ENCODE measurements around the gene ABCA3.

Gene ABCA3

GRCh38 chr16:2288726-2289125, 51.8 kb downstream of the ABCA3 start:
- Histone ChIP-seq H3K9ac (peak overlapping the region in 3 of 11 experiments; percentile 13 to 47 (median 26); a peak in 2 of 22 replicates), H3K27me3 (no peaks in the 10 kb centered on the region), H3K27ac (peak overlapping the region in 5 of 11 experiments; percentile 10 to 36 (median 23); a peak in 6 of 22 replicates), H3K36me3 (peaks cover 0 to 15% (median 0%) of the 10 kb centered on the region in 11 experiments; a peak in 5 of 22 replicates), H4K20me1 (no peaks in the 10 kb centered on the region; a peak in 2 of 22 replicates), H3K4me1 (peaks cover 0 to 18% (median 12%) of the 10 kb centered on the region in 10 experiments; a peak in 15 of 20 replicates), H3K4me2 (peak overlapping the region in 9 of 11 experiments; percentile 31 to 58 (median 40); a peak in 15 of 22 replicates), H3K9me3 (replicated peaks in 1 of 11) (no peaks in the 10 kb centered on the region), H3K4me3 (no peak overlapping the region)
- no peak for TF ChIP-seq Cebpa-rat (IDR thresholded peaks at IDR 0.05)

DNA sequence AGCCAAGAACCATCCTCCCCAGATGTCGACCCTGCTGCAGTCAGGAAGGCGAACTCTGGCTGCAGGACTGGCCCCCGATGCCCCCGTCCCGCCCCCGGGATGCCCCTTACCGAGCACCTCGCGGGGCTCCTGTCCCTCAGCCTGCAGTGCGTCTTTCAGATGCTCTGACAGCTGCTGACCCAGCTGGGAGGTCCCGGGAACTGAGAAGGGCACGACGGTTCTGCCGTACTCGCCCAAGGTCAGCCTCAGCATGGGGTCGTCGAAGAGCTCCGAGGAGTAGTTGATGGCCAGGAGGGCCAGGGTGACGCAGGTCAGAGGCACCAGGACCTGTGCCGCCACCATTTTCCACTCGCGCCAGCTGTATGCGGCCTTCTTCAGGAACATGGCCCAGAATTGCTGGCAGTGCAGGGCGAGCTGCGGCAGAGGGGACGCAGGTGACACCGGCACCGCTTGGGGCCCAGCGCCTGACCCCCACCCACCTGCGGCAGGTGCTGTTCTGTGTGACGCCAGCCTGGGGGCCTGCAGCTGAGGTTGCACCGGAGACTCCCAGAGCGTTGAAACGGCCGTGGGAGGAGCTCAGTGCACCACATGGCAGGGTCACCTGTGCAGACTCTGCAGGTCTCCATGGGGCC, 52.5 kb downstream of the ABCA3 start:
- Histone ChIP-seq H3K9me3 (replicated peaks in 1 of 11) (no peaks in the 10 kb centered on the region), H3K27me3 (no peaks in the 10 kb centered on the region), H3K36me3 (peaks cover 0 to 15% (median 0%) of the 10 kb centered on the region in 11 experiments; a peak in 5 of 22 replicates), H3K27ac (peak overlapping the region in 1 of 11 experiments; percentile 23; a peak in 1 of 22 replicates), H3K4me2 (peak overlapping the region in 9 of 11 experiments; percentile 31 to 58 (median 40); a peak in 11 of 22 replicates), H3K4me3 (no peak overlapping the region), H3K9ac (no peak overlapping the region), H4K20me1 (no peaks in the 10 kb centered on the region; a peak in 2 of 22 replicates), H3K4me1 (peaks cover 0 to 18% (median 12%) of the 10 kb centered on the region in 10 experiments; a peak in 15 of 20 replicates)
- TF ChIP-seq Cebpa-rat (IDR thresholded peaks at IDR 0.05) = no peak

GRCh38 chr16:2286550-2286949, 54.0 kb downstream of the ABCA3 start:
- Histone ChIP-seq H3K27me3 (no peaks in the 10 kb centered on the region), H3K27ac (no peak overlapping the region), H3K4me2 (no peak overlapping the region), H3K36me3 (peaks cover 0 to 15% (median 0%) of the 10 kb centered on the region in 11 experiments; a peak in 5 of 22 replicates), H3K4me1 (peaks cover 0 to 18% (median 12%) of the 10 kb centered on the region in 10 experiments; a peak in 15 of 20 replicates), H3K4me3 (no peak overlapping the region), H3K9me3 (replicated peaks in 1 of 11) (no peaks in the 10 kb centered on the region), H3K9ac (no peak overlapping the region), H4K20me1 (no peaks in the 10 kb centered on the region; a peak in 2 of 22 replicates)
- no peak for TF ChIP-seq Cebpa-rat (IDR thresholded peaks at IDR 0.05)

DNA sequence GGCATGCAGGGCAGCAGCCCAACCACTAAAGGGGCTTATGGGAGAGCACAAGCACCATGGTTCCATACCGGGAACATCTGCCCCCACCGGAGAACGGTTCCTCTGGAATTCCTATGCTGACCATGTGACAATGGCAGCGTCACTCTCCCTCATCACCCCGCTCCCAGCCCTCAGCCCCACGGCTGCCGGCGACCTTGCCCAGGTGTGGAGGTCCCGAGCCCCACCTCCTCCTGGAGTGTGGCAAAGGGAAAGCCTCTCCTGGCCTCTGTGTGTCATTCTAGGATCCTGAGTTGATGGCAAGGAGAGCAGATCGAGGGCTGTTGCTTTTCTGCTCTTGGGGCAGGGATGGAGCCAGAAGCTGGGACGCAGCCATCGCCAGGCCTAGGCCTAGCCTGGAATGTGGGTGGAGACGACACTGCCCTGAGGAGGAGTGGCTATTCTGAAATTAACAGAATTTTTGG, 54.8 kb downstream of the ABCA3 start:
- no peak overlapping the region for H3K27ac ChIP-seq
- H3K4me3 ChIP-seq = no peak overlapping the region
- peaks cover 0 to 15% (median 0%) of the 10 kb centered on the region in 11 experiments; a peak in 5 of 22 replicates for H3K36me3 ChIP-seq
- no peaks in the 10 kb centered on the region for H3K9me3 ChIP-seq (replicated peaks in 1 of 11)
- no peak overlapping the region for H3K4me2 ChIP-seq
- H3K9ac ChIP-seq = no peak overlapping the region
- H3K27me3 ChIP-seq = no peaks in the 10 kb centered on the region
- peaks cover 0 to 18% (median 12%) of the 10 kb centered on the region in 10 experiments; a peak in 15 of 20 replicates for H3K4me1 ChIP-seq
- no peak for TF ChIP-seq Cebpa-rat (IDR thresholded peaks at IDR 0.05)
- no peaks in the 10 kb centered on the region; a peak in 2 of 22 replicates for H4K20me1 ChIP-seq

GRCh38 chr16:2284797-2285576, 55.5 kb downstream of the ABCA3 start:
- no peak overlapping the region for H3K9ac ChIP-seq
- no peak for TF ChIP-seq Cebpa-rat (IDR thresholded peaks at IDR 0.05)
- H3K27me3 ChIP-seq = no peaks in the 10 kb centered on the region
- peaks cover 0 to 17% (median 12%) of the 10 kb centered on the region in 10 experiments; a peak in 15 of 20 replicates for H3K4me1 ChIP-seq
- no peak overlapping the region for H3K27ac ChIP-seq
- no peaks in the 10 kb centered on the region; a peak in 2 of 22 replicates for H4K20me1 ChIP-seq
- H3K4me3 ChIP-seq = no peak overlapping the region
- no peaks in the 10 kb centered on the region for H3K9me3 ChIP-seq (replicated peaks in 1 of 11)
- H3K4me2 ChIP-seq = no peak overlapping the region
- H3K36me3 ChIP-seq = peaks cover 0 to 15% (median 0%) of the 10 kb centered on the region in 11 experiments; a peak in 5 of 22 replicates

GRCh38 chr16:2284001-2284770, 56.3 kb downstream of the ABCA3 start:
- Histone ChIP-seq H3K9ac (no peak overlapping the region), H4K20me1 (peaks cover 0 to 2% (median 0%) of the 10 kb centered on the region in 11 experiments; a peak in 2 of 22 replicates), H3K9me3 (replicated peaks in 1 of 11) (no peaks in the 10 kb centered on the region), H3K27me3 (no peaks in the 10 kb centered on the region), H3K4me3 (no peak overlapping the region), H3K27ac (no peak overlapping the region), H3K4me1 (peaks cover 0 to 13% (median 12%) of the 10 kb centered on the region in 10 experiments; a peak in 15 of 20 replicates), H3K36me3 (peaks cover 0 to 15% (median 0%) of the 10 kb centered on the region in 11 experiments; a peak in 5 of 22 replicates), H3K4me2 (no peak overlapping the region)
- TF ChIP-seq Cebpa-rat (IDR thresholded peaks at IDR 0.05) = no peak

DNA sequence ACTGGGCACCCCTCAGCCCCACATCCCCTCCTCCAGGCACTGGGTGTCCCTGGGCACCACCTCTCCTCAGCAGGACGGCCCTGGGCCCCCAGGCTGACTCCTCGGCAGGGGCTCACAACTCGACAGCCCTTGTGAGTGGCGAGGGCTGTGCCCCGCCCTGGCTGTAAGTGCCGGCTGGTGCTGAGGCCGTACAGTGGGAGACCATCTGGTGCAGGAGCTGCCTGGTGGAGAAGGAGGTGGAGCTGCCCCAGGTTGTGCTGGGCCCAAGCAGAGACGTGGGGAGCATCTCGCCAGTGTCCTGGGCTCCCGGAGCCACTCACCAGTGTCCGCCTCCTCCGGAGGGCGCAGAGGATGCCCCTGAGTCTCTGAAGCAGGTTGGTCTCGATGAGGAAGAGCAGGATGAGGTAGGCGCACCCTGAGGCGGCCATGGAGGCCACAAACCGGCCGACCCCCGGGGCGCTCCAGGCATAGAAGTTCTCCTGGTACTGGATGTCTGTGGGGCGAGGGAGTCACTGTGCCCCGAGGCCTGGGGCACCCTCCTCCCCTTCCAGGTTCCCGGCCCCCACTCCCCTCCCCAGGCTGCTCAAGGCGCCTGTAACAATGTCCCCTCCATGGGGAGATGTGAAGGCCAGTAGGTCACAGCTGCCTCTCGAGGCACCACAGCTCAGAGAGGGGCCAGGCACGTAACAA, 57.5 kb downstream of the ABCA3 start:
- no peak overlapping the region for H3K4me2 ChIP-seq
- no peaks in the 10 kb centered on the region for H3K27me3 ChIP-seq
- H3K4me1 ChIP-seq = peaks cover 0 to 1% (median under 1%) of the 10 kb centered on the region in 10 experiments; a peak in 5 of 20 replicates
- no peaks in the 10 kb centered on the region for H3K9me3 ChIP-seq (replicated peaks in 1 of 11)
- no peak overlapping the region for H3K9ac ChIP-seq
- TF ChIP-seq Cebpa-rat (IDR thresholded peaks at IDR 0.05) = no peak
- H3K27ac ChIP-seq = no peak overlapping the region
- H4K20me1 ChIP-seq = peaks cover 0 to 14% (median 0%) of the 10 kb centered on the region in 11 experiments; a peak in 2 of 22 replicates
- H3K36me3 ChIP-seq = peaks cover 0 to 15% (median 0%) of the 10 kb centered on the region in 11 experiments; a peak in 5 of 22 replicates
- H3K4me3 ChIP-seq = no peak overlapping the region

DNA sequence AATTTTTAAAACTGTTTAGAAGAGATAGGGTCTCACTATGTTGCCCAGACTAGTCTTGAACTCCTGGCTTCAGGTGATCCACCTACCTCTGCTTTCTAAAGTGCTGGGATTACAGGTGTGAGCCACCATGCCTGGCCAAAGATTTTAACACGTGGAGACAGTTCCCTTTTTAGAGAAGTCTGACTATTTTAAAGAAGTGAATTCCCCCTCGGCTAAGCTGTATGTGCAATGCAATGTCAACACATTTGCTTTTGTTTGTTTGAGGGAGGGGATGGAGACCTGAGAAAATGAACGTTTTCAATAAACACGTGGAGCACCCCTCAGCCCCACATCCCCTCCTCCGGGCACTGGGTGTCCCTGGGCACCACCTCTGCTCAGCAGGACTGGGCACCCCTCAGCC, 58.3 kb downstream of the ABCA3 start:
- H4K20me1 ChIP-seq = peaks cover 0 to 15% (median 0%) of the 10 kb centered on the region in 11 experiments; a peak in 1 of 22 replicates
- H3K4me3 ChIP-seq = no peak overlapping the region
- H3K4me1 ChIP-seq = no peaks in the 10 kb centered on the region
- no peak overlapping the region for H3K4me2 ChIP-seq
- no peaks in the 10 kb centered on the region for H3K27me3 ChIP-seq
- no peak overlapping the region for H3K27ac ChIP-seq
- peaks cover 0 to 15% (median 0%) of the 10 kb centered on the region in 11 experiments; a peak in 5 of 22 replicates for H3K36me3 ChIP-seq
- H3K9ac ChIP-seq = no peak overlapping the region
- no peak for TF ChIP-seq Cebpa-rat (IDR thresholded peaks at IDR 0.05)
- no peaks in the 10 kb centered on the region for H3K9me3 ChIP-seq (replicated peaks in 1 of 11)
